AG08396 (cell line): ENCODE results near the gene HAUS1.
A peak's percentile ranks its signal among the peaks of the same experiment; 100 is the strongest.
"Not testable (repeated sequence)": the region's sequence is repeated elsewhere in the genome, so short reads cannot be mapped to it uniquely, and the experiment has no call there.

ENCODE experiments used
- DNase-seq: peaks from one replicate; pipeline ENCODE4 v3.0.0; 2012; ENCODE audit warnings: low spot score, mixed read lengths

The HAUS1 gene

GRCh38 chr18:46104128-46104911 lies at the start of gene HAUS1:
Gene HAUS1 (plus strand): TSS chr18:46104385. CDS start chr18:46104412, 27 bp downstream.
- peak; percentile 89 for DNase-seq

- DNase-seq, result no peak
These were observed 49.0 kb upstream of the HAUS1 start for GRCh38 chr18:46054956-46055837.

GRCh38 chr18:46055838-46056230 lies 48.4 kb upstream of the HAUS1 start:
- DNase-seq, result no peak

- DNase-seq, result no peak
These were observed 43.8 kb upstream of the HAUS1 start for GRCh38 chr18:46060359-46060841.

GRCh38 chr18:46061387-46061786 lies 42.8 kb upstream of the HAUS1 start:
- DNase-seq, result no peak

GRCh38 chr18:46061796-46062195 lies 42.4 kb upstream of the HAUS1 start:
- no peak for DNase-seq

GRCh38 chr18:46062781-46063180 lies 41.4 kb upstream of the HAUS1 start:
- DNase-seq, result no peak

GRCh38 chr18:46067438-46068007 lies 36.7 kb upstream of the HAUS1 start:
- DNase-seq, result no peak

- no peak for DNase-seq
These were observed 35.4 kb upstream of the HAUS1 start for GRCh38 chr18:46068763-46069162.

GRCh38 chr18:46069524-46069923 lies 34.7 kb upstream of the HAUS1 start:
- no peak for DNase-seq

- no peak for DNase-seq
These were observed 34.0 kb upstream of the HAUS1 start for GRCh38 chr18:46070232-46070631.

- no peak for DNase-seq
These were observed 33.2 kb upstream of the HAUS1 start for GRCh38 chr18:46070815-46071652.

- DNase-seq, result peak; percentile 85
These were observed 32.4 kb upstream of the HAUS1 start, which contains the start of gene PSTPIP2 for GRCh38 chr18:46071653-46072375. Gene PSTPIP2 (minus strand): TSS chr18:46072260. CDS start chr18:46072188, 72 bp downstream.

GRCh38 chr18:46072376-46072867 lies 31.8 kb upstream of the HAUS1 start:
- DNase-seq, result no peak

GRCh38 chr18:46072959-46073358 lies 31.2 kb upstream of the HAUS1 start:
- DNase-seq, result no peak

- peak; percentile 52 for DNase-seq
These were observed 30.5 kb upstream of the HAUS1 start for GRCh38 chr18:46073474-46074331.

GRCh38 chr18:46079336-46079735 lies 24.8 kb upstream of the HAUS1 start:
- no peak for DNase-seq

GRCh38 chr18:46080156-46080555 lies 24.0 kb upstream of the HAUS1 start:
- DNase-seq, result no peak

GRCh38 chr18:46084431-46084830 lies 19.8 kb upstream of the HAUS1 start:
- no peak for DNase-seq

GRCh38 chr18:46088501-46088900 lies 15.7 kb upstream of the HAUS1 start:
- not testable (repeated sequence) for DNase-seq
